Epithelial cell of proximal tubule (primary cell): Measurements from ENCODE around the gene MED17. TPM values are rescaled to one million over a fixed set of nuclear protein-coding genes. Genes with fewer than 3 reads are reported as not detected.

Experiments
- DNase-seq: peaks from one replicate; pipeline ENCODE4 v3.0.0-alpha.2; 2011; ENCODE audit warnings: low read depth
- H3K4me3 ChIP-seq: 2 replicates; pipeline ENCODE4 v1.5.1; 2011; ENCODE audit warnings: low read depth, mild to moderate bottlenecking, low read length
- CTCF ChIP-seq: conservative IDR thresholded peaks from 2 replicates; pipeline ENCODE4 v1.5.1; 2012; ENCODE audit warnings: low read depth, mild to moderate bottlenecking, low read length
- total RNA-seq: library from RNA; depleted of rRNA; stranded (reverse); fragments of >200 nt; gene quantifications from 2 replicates; pipeline ENCODE4 v1.2.3, GENCODE V29; 2015

MED17 gene
- total RNA-seq, 1 donor from 2014 or later, result 26.9 TPM

- H3K4me3 ChIP-seq, result no peak overlapping the region
- TF ChIP-seq CTCF, result no peak
- DNase-seq, result no peak
These were observed 77.7 kb downstream of the MED17 start for GRCh38 chr11:93861808-93862207.

Other genes with a start within 250 kb of the MED17 start
- gene SMCO4, start 240.9 kb upstream of the MED17 start, total RNA-seq, result 20.0 and 48.1 TPM in 2 replicates
- gene CEP295, start 122.6 kb upstream of the MED17 start, total RNA-seq, result 16.9 and 20.4 TPM in 2 replicates
- 104 and 124 TPM in 2 replicates for gene TAF1D, start 42.8 kb upstream of the MED17 start, total RNA-seq
- 9.7 and 24.6 TPM in 2 replicates for gene C11orf54, start 42.6 kb upstream of the MED17 start, total RNA-seq
- gene VSTM5, start 66.3 kb downstream of the MED17 start, total RNA-seq, result 0.17 and 0.51 TPM in 2 replicates
- gene HEPHL1, start 237.1 kb downstream of the MED17 start, total RNA-seq, result not detected in 2 replicates